Lower leg skin (tissue), 3 donors: Measurements from ENCODE around the gene KCNG2.

Source experiments
- POLR2A ChIP-seq, 2 donors: fragments of 450-650 bp; IDR thresholded peaks; one replicate each; pipeline ENCODE4 v1.6.1; 2016 to 2017; ENCODE audit warnings: antibody characterized with exemption in 2 of 2, mild to moderate bottlenecking in 1 of 2, moderate library complexity in 1 of 2
- TF ChIP-seq, protein P1 (sequence below), 3 donors: fragments of 450-650 bp; IDR thresholded peaks; one replicate each; pipeline ENCODE4 v1.5.1; 2016; ENCODE audit warnings: antibody characterized with exemption in 3 of 3, mild to moderate bottlenecking in 3 of 3, moderate library complexity in 2 of 3

DNA sequence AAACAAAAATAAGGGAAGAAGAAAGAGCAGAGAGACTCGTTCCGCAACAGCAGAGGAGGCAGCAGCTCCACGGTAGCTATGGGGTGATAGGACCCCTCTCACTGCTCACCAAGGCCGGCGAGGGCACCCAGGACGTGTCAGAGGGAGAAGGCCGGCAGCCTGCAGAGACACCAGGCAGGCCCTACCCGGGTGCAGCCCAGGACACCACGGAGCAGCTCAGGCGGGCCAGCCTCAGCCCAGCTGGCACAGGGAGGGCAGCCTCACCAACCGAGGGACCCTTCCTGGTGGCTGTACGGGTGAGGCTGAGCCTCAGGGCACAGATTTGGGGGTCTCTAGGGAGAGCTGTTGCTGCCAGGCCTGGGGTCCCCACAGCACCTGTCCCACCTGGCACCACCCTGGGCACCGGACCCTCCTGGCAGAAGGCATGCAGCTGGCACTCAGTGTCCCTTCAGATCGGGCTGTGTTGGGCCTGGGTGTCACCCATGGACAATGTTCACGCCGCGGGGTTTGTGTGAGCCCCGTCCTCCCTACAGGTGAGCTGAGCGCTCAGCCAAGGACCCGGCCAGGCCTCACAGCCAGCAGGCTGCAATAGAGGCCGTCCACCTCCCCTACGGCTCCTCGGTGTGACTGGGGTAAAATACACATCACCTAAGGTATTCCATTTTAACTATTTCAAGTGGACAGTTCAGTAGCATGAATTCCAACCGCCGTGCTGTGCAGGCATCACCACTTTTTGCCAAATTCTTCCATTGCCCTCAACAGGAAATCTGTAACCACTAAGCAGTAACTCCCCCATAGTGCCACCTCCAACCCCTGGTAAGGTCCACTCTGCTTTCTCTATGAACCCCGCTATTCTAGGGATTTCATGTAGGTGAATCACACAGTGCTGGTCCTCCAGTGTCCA, 21.6 kb downstream of the KCNG2 start:
- TF ChIP-seq, protein P1, sequence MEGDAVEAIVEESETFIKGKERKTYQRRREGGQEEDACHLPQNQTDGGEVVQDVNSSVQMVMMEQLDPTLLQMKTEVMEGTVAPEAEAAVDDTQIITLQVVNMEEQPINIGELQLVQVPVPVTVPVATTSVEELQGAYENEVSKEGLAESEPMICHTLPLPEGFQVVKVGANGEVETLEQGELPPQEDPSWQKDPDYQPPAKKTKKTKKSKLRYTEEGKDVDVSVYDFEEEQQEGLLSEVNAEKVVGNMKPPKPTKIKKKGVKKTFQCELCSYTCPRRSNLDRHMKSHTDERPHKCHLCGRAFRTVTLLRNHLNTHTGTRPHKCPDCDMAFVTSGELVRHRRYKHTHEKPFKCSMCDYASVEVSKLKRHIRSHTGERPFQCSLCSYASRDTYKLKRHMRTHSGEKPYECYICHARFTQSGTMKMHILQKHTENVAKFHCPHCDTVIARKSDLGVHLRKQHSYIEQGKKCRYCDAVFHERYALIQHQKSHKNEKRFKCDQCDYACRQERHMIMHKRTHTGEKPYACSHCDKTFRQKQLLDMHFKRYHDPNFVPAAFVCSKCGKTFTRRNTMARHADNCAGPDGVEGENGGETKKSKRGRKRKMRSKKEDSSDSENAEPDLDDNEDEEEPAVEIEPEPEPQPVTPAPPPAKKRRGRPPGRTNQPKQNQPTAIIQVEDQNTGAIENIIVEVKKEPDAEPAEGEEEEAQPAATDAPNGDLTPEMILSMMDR (IDR thresholded peaks at IDR 0.05): no peak
- no peak for TF ChIP-seq POLR2A (IDR thresholded peaks at IDR 0.05)
